GM23248 (cell line): ENCODE results near the gene OR5P2. TPM values are rescaled to one million over a fixed set of nuclear protein-coding genes. Genes with fewer than 3 reads are reported as not detected.
A peak's percentile ranks its signal among the peaks of the same experiment; 100 is the strongest.
"Not testable (repeated sequence)": the region's sequence is repeated elsewhere in the genome, so short reads cannot be mapped to it uniquely, and the experiment has no call there.

ENCODE experiments used
- DNase-seq: peaks from one replicate; pipeline ENCODE4 v3.0.0-alpha.2; 2015
- H2AFZ ChIP-seq: fragments of 200-600 bp; sonication (generic); 2 replicates; pipeline ENCODE4 v1.6.1; 2016; ENCODE audit warnings: antibody characterized with exemption
- H3F3A ChIP-seq: fragments of 200-600 bp; sonication (generic); 2 replicates; pipeline ENCODE4 v1.6.1; 2016; ENCODE audit warnings: mild to moderate bottlenecking, antibody characterized with exemption, mixed run types; ENCODE audit not compliant: insufficient read depth
- H3K27ac ChIP-seq: fragments of 200-600 bp; sonication (generic); 2 replicates; pipeline ENCODE4 v1.5.1; 2016; ENCODE audit warnings: mild to moderate bottlenecking
- H3K27me3 ChIP-seq: fragments of 200-600 bp; sonication (generic); replicated peaks from 2 replicates; pipeline ENCODE4 v1.6.1; 2016; ENCODE audit warnings: mild to moderate bottlenecking; ENCODE audit not compliant: insufficient read depth
- H3K36me3 ChIP-seq: fragments of 200-600 bp; sonication (generic); 2 replicates; pipeline ENCODE4 v1.6.1; 2016; ENCODE audit warnings: low read depth, mild to moderate bottlenecking
- H3K4me1 ChIP-seq: fragments of 200-600 bp; sonication (generic); 2 replicates; pipeline ENCODE4 v1.6.1; 2016; ENCODE audit warnings: mild to moderate bottlenecking; ENCODE audit not compliant: insufficient read depth
- H3K4me2 ChIP-seq: fragments of 200-600 bp; sonication (generic); one replicate; pipeline ENCODE4 v1.6.1; 2016; ENCODE audit warnings: mild to moderate bottlenecking; ENCODE audit not compliant: unreplicated experiment
- H3K4me3 ChIP-seq: fragments of 200-600 bp; sonication (generic); 2 replicates; pipeline ENCODE4 v1.5.1; 2016; ENCODE audit warnings: mild to moderate bottlenecking
- H3K79me2 ChIP-seq: fragments of 200-600 bp; sonication (generic); 2 replicates; pipeline ENCODE4 v1.6.1; 2016; ENCODE audit warnings: mild to moderate bottlenecking; ENCODE audit not compliant: insufficient read depth
- H3K9ac ChIP-seq: fragments of 200-600 bp; sonication (generic); 2 replicates; pipeline ENCODE4 v1.6.1; 2016; ENCODE audit warnings: mild to moderate bottlenecking
- H3K9me2 ChIP-seq: fragments of 200-600 bp; sonication (generic); 2 replicates; pipeline ENCODE4 v1.6.1; 2016; ENCODE audit warnings: mixed run types, mild to moderate bottlenecking, moderate library complexity; ENCODE audit not compliant: insufficient read depth
- H3K9me3 ChIP-seq: fragments of 200-600 bp; sonication (generic); one replicate; pipeline ENCODE4 v1.6.1; 2017; ENCODE audit warnings: low read depth
- H4K20me1 ChIP-seq: fragments of 200-600 bp; sonication (generic); 2 replicates; pipeline ENCODE4 v1.6.0; 2016; ENCODE audit not compliant: insufficient read depth
- EZH2 ChIP-seq: fragments of 200-600 bp; sonication (generic); IDR thresholded peaks from 2 replicates; pipeline ENCODE4 v1.6.1; 2018; ENCODE audit warnings: antibody characterized with exemption, mild to moderate bottlenecking; ENCODE audit not compliant: insufficient read depth, poor library complexity, severe bottlenecking
- EZH2phosphoT487 ChIP-seq: fragments of 200-600 bp; sonication (generic); IDR thresholded peaks from 2 replicates; pipeline ENCODE4 v1.6.1; 2018; ENCODE audit warnings: antibody characterized with exemption, moderate library complexity, mild to moderate bottlenecking, low read depth; ENCODE audit not compliant: insufficient read depth
- WGBS, 2 experiments: methylation state at CpG; one replicate each; pipeline ENCODE4 v1.1.6; 2015 to 2017; ENCODE audit warnings: low lambda C conversion rate in 2 of 2, low coverage in 1 of 2; ENCODE audit errors: missing lambda C conversion rate in 2 of 2; 5-methylcytosine and 5-hydroxymethylcytosine counted together
- in situ Hi-C: fragments of 300-500 bp; cut with MboI; formaldehyde crosslinking; loops from 2 replicates; pipeline ENCODE4 v1.15.0; 2020
- polyA plus RNA-seq: library from polyadenylated mRNA; unstranded; fragments of >200 nt; fragmentation: Nextera tagmentation; extraction: Ambion mirVana; gene quantifications from 2 replicates; pipeline ENCODE4 v1.2.1, GENCODE V29; 2016
- total RNA-seq: library from RNA; depleted of rRNA; stranded (reverse); fragments of >200 nt; shearing (Covaris generic); gene quantifications from 2 replicates; pipeline ENCODE4 v1.2.3, GENCODE V29; 2014

The OR5P2 gene
- total and polyA plus RNA-seq, 2 experiments from 2014 or later = not detected

GRCh38 chr11:7793233-7793632 lies 3.5 kb downstream of the OR5P2 start:
- H3K36me3 ChIP-seq = no peaks in the 10 kb centered on the region
- 0% methylated on average over 1 of the region's 1 CpG for WGBS, 2 experiments
- no peak overlapping the region for H3K9ac ChIP-seq
- no peak overlapping the region for H2AFZ ChIP-seq
- H3K79me2 ChIP-seq = no peaks in the 10 kb centered on the region
- H3K9me3 ChIP-seq = no peaks in the 10 kb centered on the region
- H3K9me2 ChIP-seq = no peaks in the 10 kb centered on the region
- no peaks in the 10 kb centered on the region for H3F3A ChIP-seq
- no peaks in the 10 kb centered on the region for H3K27me3 ChIP-seq
- no peaks in the 10 kb centered on the region for H3K4me1 ChIP-seq
- DNase-seq = no peak
- H4K20me1 ChIP-seq = no peaks in the 10 kb centered on the region
- TF ChIP-seq EZH2 (no peak), EZH2phosphoT487 (no peak)
- in situ Hi-C loops = no loop called here
- H3K27ac ChIP-seq = no peak overlapping the region
- no peak overlapping the region for H3K4me2 ChIP-seq
- no peak overlapping the region for H3K4me3 ChIP-seq

- Histone ChIP-seq H4K20me1 (no peaks in the 10 kb centered on the region), H3K9ac (no peak overlapping the region), H3K9me2 (no peaks in the 10 kb centered on the region), H3K79me2 (no peaks in the 10 kb centered on the region), H3K27me3 (no peaks in the 10 kb centered on the region), H3K4me2 (no peak overlapping the region), H3F3A (no peaks in the 10 kb centered on the region), H3K4me3 (no peak overlapping the region), H3K9me3 (no peaks in the 10 kb centered on the region), H2AFZ (no peak overlapping the region), H3K27ac (no peak overlapping the region), H3K4me1 (no peaks in the 10 kb centered on the region), H3K36me3 (no peaks in the 10 kb centered on the region)
- 31 to 48% methylated on average over 6 of the region's 6 CpGs for WGBS, 2 experiments
- DNase-seq = no peak
- no peak for TF ChIP-seq EZH2phosphoT487
- in situ Hi-C loops = no loop called here
These were observed 9.5 kb downstream of the OR5P2 start for GRCh38 chr11:7787239-7787638.

DNA sequence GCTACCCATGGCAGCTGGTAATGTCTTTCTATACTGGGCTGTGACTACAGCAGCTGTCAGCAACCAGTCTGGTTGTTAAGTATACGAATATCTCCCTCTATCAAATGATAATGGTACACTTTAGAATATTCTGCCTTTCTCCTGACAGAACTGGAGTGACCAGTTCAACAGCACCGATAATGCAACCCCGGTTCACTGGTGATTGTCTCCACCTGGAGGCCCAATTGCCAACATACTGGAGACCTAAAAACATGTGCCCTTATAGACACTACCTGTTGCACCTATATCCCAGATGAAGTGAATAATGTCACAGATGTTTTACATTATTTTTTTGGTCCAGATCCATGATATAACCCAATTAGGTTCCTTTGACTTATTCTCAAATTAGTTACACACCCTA lies 21.1 kb downstream of the OR5P2 start:
- TF ChIP-seq EZH2 (no peak), EZH2phosphoT487 (no peak)
- no peak overlapping the region for H2AFZ ChIP-seq
- H3K4me3 ChIP-seq = no peak overlapping the region
- no peaks in the 10 kb centered on the region for H3K79me2 ChIP-seq
- H3K27ac ChIP-seq = no peak overlapping the region
- no peaks in the 10 kb centered on the region for H3F3A ChIP-seq
- no peaks in the 10 kb centered on the region for H3K27me3 ChIP-seq
- 0 out of 2 replicates have a peak, but pooled peaks cover 3% of the 10 kb centered on the region for H3K9me2 ChIP-seq
- H3K9me3 ChIP-seq = no peaks in the 10 kb centered on the region
- no peak for DNase-seq
- H4K20me1 ChIP-seq = no peaks in the 10 kb centered on the region
- no peaks in the 10 kb centered on the region for H3K36me3 ChIP-seq
- in situ Hi-C loops = no loop called here
- 19 to 21% methylated on average over 3 of the region's 3 CpGs for WGBS, 2 experiments
- H3K4me2 ChIP-seq = no peak overlapping the region
- no peaks in the 10 kb centered on the region for H3K4me1 ChIP-seq
- H3K9ac ChIP-seq = no peak overlapping the region

DNA sequence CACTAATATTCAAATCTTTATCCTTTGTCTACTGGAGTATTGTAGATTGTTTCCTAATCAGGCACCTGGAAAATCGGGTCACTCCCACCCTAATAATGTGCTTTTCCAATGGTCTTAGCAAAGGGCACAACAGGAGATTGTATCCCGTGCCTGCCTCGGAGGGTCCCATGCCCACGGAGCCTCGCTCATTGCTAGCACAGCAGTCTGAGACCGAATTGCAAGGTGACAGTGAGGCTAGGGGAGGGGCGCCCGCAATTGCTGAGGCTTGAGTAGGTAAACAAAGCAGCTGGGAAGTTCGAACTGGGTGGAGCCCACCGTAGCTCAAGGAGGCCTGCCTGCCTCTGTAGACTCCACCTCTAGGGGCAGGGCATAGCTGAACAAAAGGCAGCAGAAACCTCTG lies 32.4 kb downstream of the OR5P2 start:
- H3F3A ChIP-seq, H3K9ac ChIP-seq, H3K4me2 ChIP-seq, H3K36me3 ChIP-seq, H2AFZ ChIP-seq, H3K4me3 ChIP-seq, H3K79me2 ChIP-seq, H3K27ac ChIP-seq, H4K20me1 ChIP-seq, H3K9me2 ChIP-seq, H3K9me3 ChIP-seq, in situ Hi-C loops, H3K4me1 ChIP-seq, DNase-seq, H3K27me3 ChIP-seq: not testable (repeated sequence)
- 27 to 32% methylated on average over 10 of the region's 10 CpGs for WGBS, 2 experiments

DNA sequence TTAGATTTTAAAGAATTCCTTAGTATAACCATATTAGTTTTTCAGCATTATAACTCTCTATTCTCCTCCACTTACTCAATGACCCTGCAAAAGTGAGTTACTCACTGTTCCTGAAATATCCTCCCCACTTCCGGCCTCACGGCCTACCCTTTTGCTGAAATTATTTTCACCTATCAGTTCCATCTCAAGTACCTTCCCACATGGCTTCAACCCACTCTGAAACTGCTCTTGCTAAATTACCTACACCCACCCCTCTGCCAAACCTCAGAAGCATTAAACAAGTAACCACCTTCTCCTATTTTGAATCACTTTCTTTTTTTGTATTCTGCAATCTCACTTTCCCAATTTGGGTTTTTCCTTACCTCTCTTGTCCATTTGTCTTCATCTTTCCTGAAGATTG lies 37.7 kb downstream of the OR5P2 start:
- no peak for TF ChIP-seq EZH2phosphoT487
- TF ChIP-seq EZH2 = no peak
- Histone ChIP-seq H3K36me3 (no peaks in the 10 kb centered on the region), H3K79me2 (no peaks in the 10 kb centered on the region), H3K27ac (no peak overlapping the region), H3K27me3 (0 out of 2 replicates have a peak, but pooled peaks cover 5% of the 10 kb centered on the region), H3K4me2 (no peak overlapping the region), H3K9ac (no peak overlapping the region), H2AFZ (peak overlapping the region; percentile 47; the same call in 1 of the 2 replicates), H3K4me3 (no peak overlapping the region), H3F3A (no peaks in the 10 kb centered on the region), H3K4me1 (no peaks in the 10 kb centered on the region), H3K9me3 (no peaks in the 10 kb centered on the region), H4K20me1 (no peaks in the 10 kb centered on the region), H3K9me2 (no peaks in the 10 kb centered on the region)
- no peak for DNase-seq
- WGBS, 2 experiments = 6 to 8% methylated on average over 2 of the region's 2 CpGs
- in situ Hi-C loops = no loop called here
